Suprapubic skin (tissue), 4 donors: ENCODE measurements around the gene FRZB. TPM values are rescaled to one million over a fixed set of nuclear protein-coding genes. Genes with fewer than 3 reads are reported as not detected.

Source experiments
- DNase-seq, 2 donors: peaks; one replicate each; pipeline ENCODE4 v3.0.0-alpha.2; 2019; ENCODE audit warnings: low spot score in 2 of 2
- H3K27ac ChIP-seq: fragments of 200-600 bp; sonication (generic); one replicate; pipeline ENCODE4 v1.5.1; 2019
- H3K27me3 ChIP-seq: fragments of 200-600 bp; sonication (generic); one replicate; pipeline ENCODE4 v1.5.1; 2019
- H3K36me3 ChIP-seq: fragments of 200-600 bp; sonication (generic); one replicate; pipeline ENCODE4 v1.5.1; 2019
- H3K4me1 ChIP-seq: fragments of 200-600 bp; sonication (generic); one replicate; pipeline ENCODE4 v1.5.1; 2019
- H3K4me3 ChIP-seq: fragments of 200-600 bp; sonication (generic); one replicate; pipeline ENCODE4 v1.5.1; 2019; ENCODE audit warnings: mild to moderate bottlenecking
- H3K9me3 ChIP-seq: fragments of 200-600 bp; sonication (generic); one replicate; pipeline ENCODE4 v1.5.1; 2019
- CTCF ChIP-seq, 2 donors: fragments of 200-600 bp in 1 of 2; fragments of 450-650 bp in 1 of 2; sonication (generic) in 1 of 2; IDR thresholded peaks; one replicate each; pipeline ENCODE4 v1.5.1; 2016 to 2019; ENCODE audit warnings: antibody characterized with exemption in 2 of 2, mild to moderate bottlenecking in 1 of 2, moderate library complexity in 1 of 2
- EP300 ChIP-seq: sonication (generic); formaldehyde crosslinking; IDR thresholded peaks from one replicate; pipeline ENCODE4 v1.6.1; 2017; ENCODE audit warnings: antibody characterized with exemption
- POLR2A ChIP-seq, 2 donors: fragments of 450-650 bp; IDR thresholded peaks; one replicate each; pipeline ENCODE4 v1.6.1; 2017; ENCODE audit warnings: antibody characterized with exemption in 2 of 2, mild to moderate bottlenecking in 2 of 2, moderate library complexity in 2 of 2
- POLR2AphosphoS5 ChIP-seq, 3 donors: sonication (generic); formaldehyde crosslinking; IDR thresholded peaks; one replicate each; pipeline ENCODE4 v1.6.1; 2017; ENCODE audit warnings: antibody characterized with exemption in 3 of 3
- WGBS: methylation state at CpG from one replicate; pipeline ENCODE4 v1.1.5; 2018; 5-methylcytosine and 5-hydroxymethylcytosine counted together
- total RNA-seq, 4 donors: library from RNA; depleted of rRNA; stranded (reverse); fragments of >200 nt; gene quantifications; one replicate each; pipeline ENCODE4 v1.1.0, GENCODE V29; 2016

The FRZB gene
- total RNA-seq, 4 donors from 2014 or later = 10.7 to 20.3 (median 13.4) TPM

- H3K4me1 ChIP-seq = no peaks in the 10 kb centered on the region
- DNase-seq = no peak
- peaks cover 2% of the 10 kb centered on the region for H3K36me3 ChIP-seq
- TF ChIP-seq POLR2A (IDR thresholded peaks at IDR 0.05) (no peak), CTCF (IDR thresholded peaks at IDR 0.05) (no peak), POLR2AphosphoS5 (IDR thresholded peaks at IDR 0.05) (no peak), EP300 (no peak)
- H3K4me3 ChIP-seq = no peak overlapping the region
- 93% methylated on average over 4 of the region's 4 CpGs for WGBS
- H3K27ac ChIP-seq = no peak overlapping the region
- no peaks in the 10 kb centered on the region for H3K9me3 ChIP-seq
- no peaks in the 10 kb centered on the region for H3K27me3 ChIP-seq
These were observed 82.3 kb downstream of the FRZB start for GRCh38 chr2:182784058-182784706.

Other genes with a start within 250 kb of the FRZB start
- 10 to 100 TPM; 25.5 to 33.4 (median 29.0) TPM for gene DNAJC10, start 150.4 kb downstream of the FRZB start, total RNA-seq
- 100 to 1,000 TPM in 3 of 4 donors, 10 to 100 TPM in 1; 94.5 to 146 (median 116) TPM for gene NCKAP1, start 171.8 kb upstream of the FRZB start, total RNA-seq
- 1 to 10 TPM; 1.3 to 3.8 (median 2.0) TPM for gene DUSP19, start 212.1 kb upstream of the FRZB start, total RNA-seq